ENCODE data around the gene ZNF17. TPM values are rescaled to one million over a fixed set of nuclear protein-coding genes. Genes with fewer than 3 reads are reported as not detected.
"Not testable (repeated sequence)": the region's sequence is repeated elsewhere in the genome, so short reads cannot be mapped to it uniquely, and the experiment has no call there.

ZNF17 gene
- total and polyA plus RNA-seq, 2 experiments from 2014 or later, result 2.6 to 10.7 TPM

- TF ChIP-seq ZNF462 (CRISPR knock-in tag; IDR thresholded peaks at IDR 0.05) (no peak), POLR2AphosphoS5 (IDR thresholded peaks at IDR 0.05; ENCODE audit: low read depth) (no peak), CREB1 (CRISPR knock-in tag; IDR thresholded peaks at IDR 0.05; ENCODE audit: low read depth) (no peak), JUNB (IDR thresholded peaks at IDR 0.05; ENCODE audit: unreplicated experiment) (no peak)
Observed at GRCh38 chr19:57374179-57374578, 36.8 kb upstream of the ZNF17 start (continued).

GRCh38 chr19:57374647-57375046, 36.3 kb upstream of the ZNF17 start:
- H3K9me3 Mint-ChIP-seq, result peaks cover 66% of the 10 kb centered on the region
- not testable (repeated sequence) for H3K4me1 ChIP-seq (ENCODE audit: insufficient read depth); H3K4me3 ChIP-seq; H3K4me2 ChIP-seq; H3K79me2 ChIP-seq (replicated peaks; ENCODE audit: insufficient read depth); H3K27ac ChIP-seq (ENCODE audit: low read depth); DNase-seq (ENCODE audit: low spot score); H3K4me1 Mint-ChIP-seq; H3K36me3 ChIP-seq (ENCODE audit: insufficient read depth); H3F3A ChIP-seq (replicated peaks; ENCODE audit: low read depth); H2AFZ ChIP-seq; ATAC-seq; H3K27me3 ChIP-seq (ENCODE audit: insufficient read depth); H3K27ac Mint-ChIP-seq; H3K9me2 ChIP-seq (ENCODE audit: insufficient read depth); H3K4me3 Mint-ChIP-seq; H3K27me3 Mint-ChIP-seq (ENCODE audit: insufficient read depth, low read depth, poor library complexity); H4K20me1 ChIP-seq (replicated peaks; ENCODE audit: insufficient read depth)
- H3K36me3 Mint-ChIP-seq (ENCODE audit: low read depth), result peaks cover 86% of the 10 kb centered on the region

GRCh38 chr19:57376151-57376550, 34.8 kb upstream of the ZNF17 start:
- H3K27me3 Mint-ChIP-seq (ENCODE audit: insufficient read depth, low read depth, poor library complexity), result peaks cover 8% of the 10 kb centered on the region
- peaks cover 84% of the 10 kb centered on the region for H3K36me3 Mint-ChIP-seq (ENCODE audit: low read depth)
- TF ChIP-seq CTCF (conservative IDR thresholded peaks at IDR 0.05; ENCODE audit: low read depth in 2 of 2) (no peak), ZNF331 (CRISPR knock-in tag; IDR thresholded peaks at IDR 0.05; ENCODE audit: low read depth) (no peak)

More at GRCh38 chr19:57376151-57376550, 34.8 kb upstream of the ZNF17 start:
- Histone ChIP-seq H3K27me3 (ENCODE audit: insufficient read depth) (no peaks in the 10 kb centered on the region), H3K4me2 (no peak overlapping the region), H3K9me2 (ENCODE audit: insufficient read depth) (peaks cover 3% of the 10 kb centered on the region; the same call in 1 of the 2 replicates), H3K36me3 (ENCODE audit: insufficient read depth) (peaks cover 4% of the 10 kb centered on the region; the same call in 1 of the 2 replicates), H3F3A (replicated peaks; ENCODE audit: low read depth) (no peaks in the 10 kb centered on the region), H3K79me2 (replicated peaks; ENCODE audit: insufficient read depth) (no peaks in the 10 kb centered on the region), H4K20me1 (replicated peaks; ENCODE audit: insufficient read depth) (no peaks in the 10 kb centered on the region), H3K4me1 (ENCODE audit: insufficient read depth) (no peaks in the 10 kb centered on the region), H3K27ac (ENCODE audit: low read depth) (no peak overlapping the region), H3K4me3 (no peak overlapping the region), H2AFZ (no peak overlapping the region)
- ATAC-seq, result no peak
- Mint-ChIP-seq H3K4me3 (no peak overlapping the region), H3K9me3 (peaks cover 66% of the 10 kb centered on the region), H3K27ac (no peak overlapping the region), H3K4me1 (no peaks in the 10 kb centered on the region)
- DNase-seq (ENCODE audit: low spot score), result no peak

All from GM23338 (cell line).